HG03520 (cell line): Measurements from ENCODE around the gene P2RY13.
A peak's percentile ranks its signal among the peaks of the same experiment; 100 is the strongest.

ENCODE experiments used
- ATAC-seq: cut with Tn5 transposase; IDR thresholded peaks from one replicate; pipeline ENCODE4 v1.9.1; 2021; ENCODE audit warnings: mild to moderate bottlenecking, moderate library complexity; ENCODE audit not compliant: unreplicated experiment

The P2RY13 gene

DNA sequence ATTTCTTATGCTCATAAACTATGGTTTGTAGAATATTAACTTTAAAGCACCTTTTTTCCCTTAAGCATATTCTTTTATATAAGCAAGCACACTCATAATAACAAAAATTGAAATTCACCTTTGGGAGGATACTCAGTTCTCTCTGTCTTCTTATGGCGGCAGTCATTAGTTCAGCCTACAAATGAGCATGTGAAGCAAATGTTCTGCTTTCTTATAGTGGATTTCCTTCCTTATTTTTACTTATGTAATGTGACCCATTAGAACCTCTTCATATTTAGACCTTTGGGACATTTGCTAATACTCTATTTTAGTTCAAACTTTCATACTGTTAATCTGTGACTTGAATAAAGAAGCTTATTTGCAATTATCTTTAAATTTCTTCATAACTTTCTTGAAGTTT lies at the start of gene P2RY13:
TSS of gene P2RY13 (minus strand) at position 187 of the 400 bp plus-strand sequence. CDS start at position 166, 21 bp downstream.
- ATAC-seq, result no peak

DNA sequence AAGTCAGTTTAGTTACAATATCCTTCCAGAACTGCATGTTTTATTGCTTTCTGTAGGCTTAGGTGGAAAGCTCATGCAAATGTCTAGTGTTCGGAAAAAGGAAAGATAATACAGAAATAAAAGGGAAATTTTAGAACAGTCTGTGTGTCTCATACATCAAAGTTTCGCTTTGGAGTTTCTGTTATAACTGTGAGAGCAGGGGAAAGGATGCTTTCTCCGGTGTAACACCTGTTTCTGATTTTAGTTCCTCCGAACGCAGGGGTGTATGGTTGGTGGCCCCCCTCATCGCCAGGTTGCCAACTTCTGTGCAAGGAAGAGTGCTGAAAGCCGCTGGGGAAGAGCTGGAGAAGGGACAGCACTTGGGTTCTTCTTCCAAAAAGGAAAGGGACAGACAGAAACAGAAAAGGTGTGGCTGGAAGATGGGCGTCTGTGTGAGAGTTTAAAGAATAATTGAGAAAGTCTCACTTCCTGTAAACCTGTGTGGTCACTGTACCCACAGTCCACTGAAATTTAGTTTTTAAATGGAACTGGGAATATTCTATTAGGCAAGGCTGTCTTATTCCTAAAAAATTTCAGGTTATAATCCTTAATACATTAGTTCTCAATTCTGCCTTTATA lies 48.5 kb upstream of the P2RY13 start:
- ATAC-seq, result peak; percentile 66

DNA sequence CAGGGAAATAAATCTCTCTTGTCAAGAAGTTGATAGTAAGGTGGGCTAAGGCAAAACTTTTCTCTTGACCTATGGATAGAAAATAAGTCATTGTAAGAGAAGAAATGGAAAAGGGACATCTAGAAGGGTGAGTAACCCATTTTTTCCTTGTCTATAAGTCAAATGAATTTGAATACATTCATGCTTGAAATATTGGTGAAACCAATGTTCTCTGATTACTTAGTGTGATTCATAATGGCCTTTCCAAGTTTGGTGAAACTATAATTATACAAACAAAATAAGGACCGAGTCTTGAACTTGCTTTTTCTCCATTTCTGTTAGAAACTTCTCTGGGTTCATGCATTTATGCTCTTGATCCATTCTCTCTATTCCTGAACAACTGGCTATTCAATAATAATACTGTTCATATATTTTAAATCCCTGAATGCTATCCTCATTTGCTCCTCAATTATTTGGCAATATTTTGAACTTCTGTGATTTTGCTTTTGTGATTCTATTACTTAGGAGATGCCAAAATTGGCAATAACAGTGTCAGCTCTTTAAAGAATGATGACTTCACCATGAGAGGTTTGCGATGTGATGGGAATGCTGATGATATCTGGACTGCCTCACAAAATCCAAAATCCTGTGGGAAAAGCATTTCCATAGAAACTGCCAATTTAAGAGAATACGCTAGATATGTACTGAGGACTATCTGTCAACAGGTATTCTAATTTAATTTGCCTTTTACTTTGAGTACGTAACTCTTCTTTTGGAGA lies 42.9 kb upstream of the P2RY13 start:
- ATAC-seq, result no peak

DNA sequence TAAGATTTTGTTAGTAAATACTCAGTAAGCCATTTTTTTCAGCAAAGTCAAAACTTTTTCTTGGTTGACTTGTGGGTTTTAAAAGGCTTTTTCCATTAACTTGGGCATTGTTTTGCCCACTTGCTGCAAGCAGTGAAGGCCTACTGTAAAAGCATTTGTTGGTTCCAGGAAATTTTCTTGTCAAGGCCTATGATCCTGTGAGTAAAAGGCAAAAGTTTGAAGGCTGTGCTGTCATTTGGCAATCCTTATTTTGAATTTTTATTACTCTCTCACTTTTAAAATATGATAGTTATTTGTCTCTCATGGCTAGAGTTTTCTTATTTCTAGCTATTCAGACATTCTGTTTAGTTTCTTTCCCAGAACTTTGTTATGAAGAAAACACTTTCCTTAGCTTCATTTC lies 42.2 kb upstream of the P2RY13 start:
- ATAC-seq, result no peak

DNA sequence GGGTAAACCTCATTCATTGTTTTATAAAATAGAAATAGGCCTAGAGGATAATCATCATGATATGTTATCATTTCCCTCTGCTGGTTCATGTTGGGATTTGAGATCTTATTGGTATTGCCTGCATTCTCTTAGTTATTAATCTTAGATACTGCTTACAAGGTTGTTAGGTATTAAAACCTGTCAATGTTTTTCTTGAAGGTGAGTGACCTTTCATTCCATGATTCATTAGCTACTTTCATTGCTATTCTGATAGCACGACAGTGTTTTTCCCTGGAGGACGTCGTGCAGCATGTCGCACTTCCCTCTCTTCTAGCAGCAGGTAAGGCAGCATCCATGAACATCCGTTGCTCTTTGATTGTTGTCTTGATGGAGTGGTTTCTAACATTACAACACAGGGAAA lies 38.1 kb upstream of the P2RY13 start:
- ATAC-seq, result no peak

DNA sequence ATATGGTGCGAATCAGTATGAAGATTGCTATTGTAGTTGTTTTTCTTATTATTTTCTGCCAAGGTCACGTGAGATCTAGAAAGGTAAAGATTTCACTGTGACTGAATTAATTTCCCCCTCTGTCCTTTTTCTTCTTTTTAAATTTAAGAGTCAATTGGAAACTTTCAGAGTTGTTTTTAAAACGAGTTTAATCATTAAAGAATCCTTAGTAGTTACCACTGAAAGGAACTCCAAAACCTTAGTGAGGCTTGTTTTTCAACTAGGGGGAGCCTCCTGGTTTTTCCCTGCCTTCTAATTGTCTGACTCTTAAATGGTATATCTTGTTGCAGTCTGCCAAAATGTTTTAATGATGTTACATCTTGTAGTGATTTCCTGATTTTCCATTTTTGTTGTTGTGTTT lies 37.6 kb upstream of the P2RY13 start:
- ATAC-seq, result no peak

DNA sequence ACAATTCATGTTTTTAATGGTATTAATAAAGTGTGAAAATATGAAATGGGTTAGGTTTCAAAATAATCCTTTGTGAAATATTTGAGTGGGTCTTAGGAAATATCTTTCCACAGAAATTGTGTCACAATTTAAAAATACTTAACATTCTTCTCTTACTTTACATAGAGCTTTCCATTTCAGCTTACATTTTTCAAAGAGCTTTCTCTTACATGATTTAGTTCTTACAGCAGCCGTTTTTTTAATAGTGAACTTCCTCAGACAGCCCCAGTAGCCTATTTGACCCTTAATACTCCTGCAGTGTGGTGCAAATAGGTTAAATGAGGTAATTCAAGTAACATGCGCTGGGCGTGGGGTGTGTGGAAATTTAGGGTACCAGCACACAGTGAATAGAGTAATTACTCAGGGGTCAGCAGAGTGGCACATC lies 33.4 kb upstream of the P2RY13 start:
- no peak for ATAC-seq

DNA sequence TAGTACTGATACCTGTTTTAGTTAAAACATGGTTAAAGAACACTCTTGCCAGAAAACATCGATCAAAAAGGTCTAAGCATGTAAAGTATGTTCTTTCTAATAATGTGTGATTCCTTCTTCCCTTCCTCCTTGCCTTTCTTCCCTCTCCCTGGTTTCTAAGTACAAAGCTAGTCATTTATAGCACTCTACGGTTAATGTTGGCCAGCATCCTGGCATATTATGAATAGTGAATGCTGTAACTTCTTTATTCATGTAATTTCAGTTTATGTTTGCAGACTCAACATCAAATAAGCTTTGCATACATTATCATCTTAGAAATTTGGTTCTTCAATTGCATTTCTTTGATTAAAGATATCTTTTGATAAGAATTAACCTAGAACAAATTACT lies 28.1 kb upstream of the P2RY13 start:
- no peak for ATAC-seq

DNA sequence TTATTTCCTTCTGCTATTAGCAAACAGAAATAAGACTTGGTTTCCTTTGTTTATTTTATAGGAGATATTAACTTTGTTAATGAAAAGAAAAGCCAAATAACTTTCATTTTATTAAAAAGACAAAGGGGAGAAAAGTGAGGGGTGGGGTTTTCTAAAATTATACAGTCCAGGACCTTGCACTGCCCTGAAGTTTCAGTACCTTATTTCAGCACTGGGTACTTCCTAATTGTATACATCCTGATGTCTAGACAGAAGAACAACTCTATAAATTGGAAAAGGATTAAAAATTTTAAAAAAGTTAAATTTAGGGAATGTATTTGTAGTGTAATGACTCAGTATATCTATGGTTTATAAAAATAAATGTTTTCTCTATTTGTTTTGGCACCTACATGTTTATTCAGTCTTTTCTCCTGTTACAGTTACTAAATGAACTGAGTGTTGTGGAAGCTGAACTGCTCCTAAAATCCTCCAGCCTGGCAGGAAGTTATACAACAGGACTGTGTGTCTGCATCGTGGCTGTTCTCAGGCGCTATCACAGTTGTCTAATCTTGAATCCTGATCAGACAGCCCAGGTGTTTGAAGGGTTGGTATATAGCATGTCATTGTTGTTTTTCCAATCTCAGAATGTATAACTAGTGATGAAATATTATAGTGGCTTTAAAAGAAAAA lies 27.6 kb upstream of the P2RY13 start:
- ATAC-seq, result no peak

DNA sequence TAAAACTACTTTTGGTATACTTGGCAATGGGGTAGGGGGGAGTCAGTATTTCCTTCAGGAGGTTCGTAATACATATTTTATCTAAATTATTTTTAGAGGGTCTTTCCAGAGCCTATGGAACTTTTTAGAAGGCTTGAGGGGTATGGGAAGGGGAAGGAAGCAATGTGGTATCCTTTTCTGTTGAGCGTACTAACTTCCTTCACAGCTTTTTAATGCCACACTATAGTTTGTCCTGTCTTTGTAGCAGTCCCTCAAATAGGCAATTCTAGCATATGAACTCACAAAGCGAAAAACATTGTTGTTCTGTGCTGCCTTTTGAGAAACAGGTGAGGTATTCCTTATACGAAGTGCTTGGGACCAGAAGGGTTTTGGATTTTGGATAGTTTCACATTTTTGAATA lies 22.3 kb upstream of the P2RY13 start:
- ATAC-seq, result peak; percentile 17

DNA sequence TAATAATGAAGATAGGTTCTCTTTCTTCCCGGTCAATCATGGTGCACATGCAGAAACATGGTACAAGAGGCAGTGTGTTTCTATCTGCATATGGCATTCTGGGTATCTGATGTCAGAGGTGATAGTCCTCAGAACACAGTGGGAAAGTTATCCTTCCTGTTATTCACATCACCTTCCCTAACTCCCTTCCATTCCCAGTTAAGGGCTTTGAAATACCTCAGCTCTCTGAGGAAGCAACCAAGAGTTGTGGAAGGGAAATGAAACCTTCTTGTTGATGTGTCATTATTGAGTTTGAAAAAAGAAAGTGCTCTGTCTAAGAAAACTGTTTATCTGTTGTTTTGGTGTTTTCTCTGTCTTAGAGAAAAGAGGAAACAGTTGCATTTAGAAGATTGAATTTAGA lies 21.9 kb upstream of the P2RY13 start:
- ATAC-seq, result peak; percentile 91

DNA sequence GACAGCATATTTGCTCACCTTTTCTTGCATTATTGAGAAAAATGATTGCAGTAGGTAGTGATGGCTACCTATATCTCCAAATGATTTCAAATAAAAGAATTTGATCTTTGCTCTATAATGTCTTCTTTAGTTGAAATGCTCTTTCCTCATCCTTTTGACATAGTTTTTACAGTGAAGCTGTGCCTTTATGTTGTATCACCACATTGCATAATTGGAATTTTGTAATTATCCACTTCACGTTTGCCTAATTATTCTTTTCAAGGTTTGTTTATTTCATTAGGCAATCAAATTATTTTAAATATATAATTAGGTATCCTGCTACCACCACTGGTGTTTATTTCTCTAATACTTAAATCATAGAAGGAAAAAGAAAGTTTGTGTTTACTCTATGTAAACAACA lies 21.3 kb upstream of the P2RY13 start:
- ATAC-seq, result no peak

DNA sequence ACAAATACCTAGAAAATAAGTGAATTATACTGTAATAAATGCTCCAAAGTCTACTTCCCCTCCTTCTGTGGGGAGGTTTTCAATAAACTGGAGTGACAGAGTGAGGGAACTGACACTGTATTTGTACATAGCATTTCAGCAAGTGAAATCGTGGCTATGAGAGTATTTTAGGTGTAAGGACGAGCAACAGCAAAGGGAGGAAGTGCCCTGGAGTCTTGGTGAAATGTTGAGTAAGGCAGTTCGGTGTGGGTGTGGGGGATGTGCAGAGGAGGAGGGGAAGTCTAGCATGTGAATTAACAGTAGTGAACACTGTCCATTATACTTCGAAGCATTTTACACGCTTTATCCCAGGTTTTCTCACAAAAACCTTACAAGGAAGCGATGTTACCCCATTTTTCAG lies 18.1 kb upstream of the P2RY13 start:
- no peak for ATAC-seq

DNA sequence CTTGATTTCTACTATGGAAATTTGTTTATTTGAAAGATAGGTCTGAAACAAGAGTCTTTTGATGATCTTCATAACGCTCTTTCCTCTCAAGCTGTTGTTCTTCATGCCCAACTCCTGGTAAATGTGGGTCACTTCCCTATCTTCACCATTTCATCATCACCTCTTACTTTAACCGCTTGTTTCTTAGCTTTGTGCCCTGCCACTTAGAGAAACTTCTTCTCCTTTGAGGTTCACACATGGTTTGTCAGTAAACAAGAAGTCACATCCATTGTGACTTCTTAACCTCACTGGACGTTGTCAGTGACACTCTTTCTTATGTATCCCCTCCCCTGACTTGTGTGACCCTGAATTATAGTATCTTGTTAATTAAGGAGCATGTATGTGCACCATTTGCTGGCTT lies 16.9 kb upstream of the P2RY13 start:
- ATAC-seq, result no peak

DNA sequence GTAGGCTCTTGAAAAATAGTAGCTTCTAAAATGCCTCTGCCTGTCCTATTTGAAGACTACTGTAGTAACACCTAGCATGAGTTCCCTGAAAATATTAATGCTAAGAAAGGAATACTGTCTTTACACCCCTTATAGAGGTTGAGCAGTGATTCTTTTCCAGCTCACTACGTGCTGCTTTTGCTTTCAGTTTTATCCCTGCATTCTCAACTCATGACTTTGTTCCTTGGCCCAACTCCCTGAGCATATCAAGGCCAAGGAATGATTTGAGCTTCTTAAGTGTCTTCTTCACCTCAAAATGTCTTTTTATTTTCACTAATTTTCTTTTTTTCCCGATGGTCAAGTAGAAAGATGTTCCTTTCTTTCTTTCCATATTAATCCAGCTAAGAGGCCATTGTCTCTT lies 16.5 kb upstream of the P2RY13 start:
- ATAC-seq, result no peak

DNA sequence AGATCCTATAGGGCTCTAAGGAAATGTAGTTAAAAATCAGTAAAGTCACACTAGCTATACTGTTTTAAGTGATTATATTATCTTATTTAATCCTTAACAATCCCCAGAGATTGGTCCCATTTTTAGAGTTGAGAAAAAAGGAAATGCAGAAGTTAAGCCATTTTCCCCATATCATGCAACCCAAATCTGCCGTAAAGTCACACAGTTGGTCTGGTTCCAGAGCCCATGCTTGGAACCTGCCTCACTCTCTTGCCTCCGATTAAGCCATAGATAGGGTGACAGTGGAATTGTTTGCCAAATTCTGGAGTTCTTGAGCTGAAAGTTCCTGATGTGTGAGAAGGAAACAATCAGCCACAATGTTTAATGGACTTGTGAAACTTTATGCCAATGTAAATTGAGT lies 2.3 kb upstream of the P2RY13 start:
- ATAC-seq, result no peak

DNA sequence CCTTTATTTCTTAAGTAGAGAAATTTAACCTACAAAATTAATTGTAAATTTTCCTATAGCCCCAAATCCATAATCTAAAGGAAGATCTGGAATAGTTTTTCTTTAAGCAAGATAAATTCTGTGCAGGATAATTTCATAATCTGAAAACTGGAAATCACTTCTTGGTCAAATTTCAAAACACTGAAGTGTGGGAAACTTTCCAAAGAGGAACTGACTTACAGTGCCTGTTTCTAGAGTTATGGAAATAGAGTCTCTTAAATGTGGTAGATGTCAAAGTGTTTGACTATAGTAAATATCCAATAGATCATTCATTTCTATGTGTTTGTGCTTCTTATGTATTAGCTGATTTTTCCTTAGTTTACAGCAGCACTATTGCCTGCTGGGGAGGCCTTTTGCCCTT lies 1.6 kb upstream of the P2RY13 start:
- ATAC-seq, result no peak

DNA sequence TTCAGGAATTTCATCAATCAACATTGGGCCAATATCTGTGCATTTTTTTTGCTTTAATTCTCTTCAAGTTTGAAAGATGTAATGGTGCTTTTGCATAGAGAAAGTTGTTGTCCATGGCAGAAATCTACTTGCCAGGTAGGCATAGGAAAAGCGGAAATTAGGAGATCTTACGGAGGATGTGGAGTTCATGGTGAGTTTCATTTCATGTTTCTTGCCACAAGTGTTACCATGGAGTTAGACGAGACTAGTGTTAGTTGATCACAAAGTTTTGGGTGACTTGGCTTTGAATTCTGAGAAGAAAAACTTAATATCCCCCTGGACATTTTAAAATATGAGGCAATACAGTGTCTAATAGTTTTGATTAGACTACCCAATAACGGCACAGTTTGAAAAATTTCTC lies 1.0 kb upstream of the P2RY13 start:
- ATAC-seq, result no peak

DNA sequence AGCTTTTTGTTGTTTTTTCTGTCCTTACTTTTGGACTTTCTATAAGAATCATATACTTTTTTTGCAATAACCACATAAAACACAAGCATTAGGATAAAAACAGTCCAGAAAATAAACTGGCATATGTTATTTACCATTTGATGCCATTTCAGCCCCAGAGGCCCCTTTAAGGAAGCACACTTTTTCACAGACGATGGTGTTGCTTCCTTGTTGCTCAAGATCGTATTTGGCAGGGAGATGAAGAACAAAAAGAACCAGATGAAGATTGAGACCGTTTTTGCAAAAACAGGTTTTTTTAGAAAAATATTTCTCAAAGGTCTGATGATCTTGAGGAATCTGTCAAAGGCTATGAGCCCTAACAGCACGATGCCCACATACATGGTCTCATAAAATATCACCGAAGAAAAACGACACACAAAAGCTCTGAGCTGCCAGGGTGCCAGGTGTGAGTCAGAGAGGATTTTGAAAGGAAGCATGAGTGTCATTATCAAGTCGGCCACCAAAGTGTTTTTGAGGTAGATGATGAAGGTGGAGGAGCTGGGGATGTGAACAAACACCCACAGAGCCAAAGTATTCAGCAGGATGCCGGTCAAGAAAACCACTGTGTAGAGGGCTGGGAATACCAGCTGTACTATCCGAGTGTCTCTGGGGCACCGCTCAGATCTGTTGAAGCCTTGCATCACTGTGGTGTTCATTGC lies 902 bp downstream of the P2RY13 start:
- ATAC-seq, result no peak

DNA sequence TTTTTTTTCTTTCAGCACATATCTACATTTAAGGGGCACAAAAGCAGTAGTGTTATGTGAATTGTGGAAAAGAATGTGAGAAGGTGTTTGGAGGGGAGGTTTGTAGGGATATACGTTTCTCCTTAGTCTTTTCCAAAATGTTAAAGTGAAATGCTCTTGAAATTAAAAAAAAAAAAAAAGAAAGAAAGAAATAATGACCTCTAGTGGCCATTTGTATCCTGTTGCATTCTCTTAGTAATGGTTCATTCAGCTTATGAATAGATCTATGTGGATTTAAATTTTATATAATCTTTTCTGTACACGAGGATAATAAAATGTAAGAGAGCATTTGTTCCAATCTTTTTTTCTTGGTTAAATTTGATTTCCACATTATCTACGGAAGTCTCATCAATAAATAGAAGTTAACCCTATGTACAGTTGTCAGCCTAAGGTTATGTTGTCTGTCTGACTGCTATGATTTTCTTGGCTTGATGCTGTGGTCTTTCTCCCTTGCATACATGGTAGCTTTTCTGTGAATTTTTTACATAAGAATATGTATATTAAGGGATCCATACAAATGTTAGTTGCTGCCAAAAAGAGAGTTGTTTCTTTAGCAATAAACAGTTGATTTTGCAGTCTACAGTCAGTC lies 1.7 kb downstream of the P2RY13 start:
- ATAC-seq, result no peak

DNA sequence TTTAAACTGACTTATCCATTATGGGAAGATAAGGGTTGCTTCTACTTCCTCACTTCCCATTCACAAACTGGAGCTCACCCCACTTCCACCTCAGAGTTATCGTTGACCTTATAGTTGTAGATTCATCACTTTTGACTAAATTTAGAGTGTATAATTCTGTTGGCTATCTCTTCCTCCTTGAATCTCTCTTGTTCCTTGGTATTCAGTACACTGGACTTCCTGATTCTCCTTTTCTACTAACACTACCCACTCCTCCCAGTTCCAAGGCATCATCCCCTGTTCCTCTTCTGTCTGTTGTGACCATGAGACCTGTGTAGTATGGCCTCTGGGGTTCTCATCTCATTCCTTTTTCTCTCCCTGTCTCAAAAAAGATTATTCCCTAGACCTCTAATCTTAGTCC lies 6.8 kb downstream of the P2RY13 start:
- ATAC-seq, result no peak
